ENCODE data around the gene PDIA6.
"Not testable (repeated sequence)": the region's sequence is repeated elsewhere in the genome, so short reads cannot be mapped to it uniquely, and the experiment has no call there.

The PDIA6 gene

GRCh38 chr2:10833021-10833420 lies 20.4 kb upstream of the PDIA6 start:
- no peak for DNase-seq (ENCODE audit: low read depth)

GRCh38 chr2:10832203-10832936 lies 19.8 kb upstream of the PDIA6 start:
- DNase-seq (ENCODE audit: low read depth), result peak; percentile 59

GRCh38 chr2:10831400-10831985 lies 18.9 kb upstream of the PDIA6 start:
- DNase-seq (ENCODE audit: low read depth), result no peak

GRCh38 chr2:10830641-10831399 lies 18.2 kb upstream of the PDIA6 start:
- DNase-seq (ENCODE audit: low read depth), result no peak

GRCh38 chr2:10830203-10830602 lies 17.6 kb upstream of the PDIA6 start:
- DNase-seq (ENCODE audit: low read depth), result no peak

GRCh38 chr2:10829299-10829698 lies 16.7 kb upstream of the PDIA6 start:
- DNase-seq (ENCODE audit: low read depth), result no peak

- no peak for DNase-seq (ENCODE audit: low read depth)
These were observed 15.8 kb upstream of the PDIA6 start for GRCh38 chr2:10828346-10828745.

GRCh38 chr2:10826625-10827024 lies 14.0 kb upstream of the PDIA6 start:
- DNase-seq (ENCODE audit: low read depth), result no peak

GRCh38 chr2:10826026-10826425 lies 13.4 kb upstream of the PDIA6 start:
- DNase-seq (ENCODE audit: low read depth), result no peak

- DNase-seq (ENCODE audit: low read depth), result no peak
These were observed 11.6 kb upstream of the PDIA6 start for GRCh38 chr2:10824191-10824590.

GRCh38 chr2:10820978-10821695 lies 8.6 kb upstream of the PDIA6 start:
- no peak for DNase-seq (ENCODE audit: low read depth)

GRCh38 chr2:10820562-10820961 lies 8.0 kb upstream of the PDIA6 start:
- no peak for DNase-seq (ENCODE audit: low read depth)

- no peak for DNase-seq (ENCODE audit: low read depth)
These were observed 7.2 kb upstream of the PDIA6 start for GRCh38 chr2:10819714-10820314.

GRCh38 chr2:10818984-10819383 lies 6.4 kb upstream of the PDIA6 start:
- no peak for DNase-seq (ENCODE audit: low read depth)

GRCh38 chr2:10818305-10818704 lies 5.7 kb upstream of the PDIA6 start:
- DNase-seq (ENCODE audit: low read depth), result not testable (repeated sequence)

- DNase-seq (ENCODE audit: low read depth), result no peak
These were observed 4.8 kb upstream of the PDIA6 start for GRCh38 chr2:10817413-10817812.

GRCh38 chr2:10814571-10815331 lies 2.2 kb upstream of the PDIA6 start:
- DNase-seq (ENCODE audit: low read depth), result no peak

GRCh38 chr2:10814142-10814541 lies 1.6 kb upstream of the PDIA6 start:
- no peak for DNase-seq (ENCODE audit: low read depth)

GRCh38 chr2:10813163-10814138 lies 866 bp upstream of the PDIA6 start:
- DNase-seq (ENCODE audit: low read depth), result peak; percentile 36

GRCh38 chr2:10811517-10811916 lies 1.1 kb downstream of the PDIA6 start:
- DNase-seq (ENCODE audit: low read depth), result no peak
